Ectodermal cell (in vitro differentiated cells): Measurements from ENCODE around the gene KIFC3.
"Not testable (repeated sequence)": the region's sequence is repeated elsewhere in the genome, so short reads cannot be mapped to it uniquely, and the experiment has no call there.

ENCODE experiments used
- H3K27ac ChIP-seq: 2 replicates; pipeline ENCODE4 v1.7.0; 2013; ENCODE audit warnings: mild to moderate bottlenecking, low read depth, low read length; ENCODE audit not compliant: insufficient read depth, poor library complexity, severe bottlenecking
- H3K27me3 ChIP-seq: 2 replicates; pipeline ENCODE4 v1.7.0; 2013; ENCODE audit warnings: mild to moderate bottlenecking, low read length; ENCODE audit not compliant: insufficient read depth, control insufficient read depth, poor library complexity, severe bottlenecking
- H3K36me3 ChIP-seq: one replicate; pipeline ENCODE4 v1.7.0; 2013; ENCODE audit warnings: low read length; ENCODE audit not compliant: control insufficient read depth, insufficient read depth
- H3K4me1 ChIP-seq: one replicate; pipeline ENCODE4 v1.7.0; 2013; ENCODE audit warnings: low read length; ENCODE audit not compliant: control insufficient read depth, insufficient read depth
- H3K4me3 ChIP-seq: 2 replicates; pipeline ENCODE4 v1.7.0; 2013; ENCODE audit warnings: low read depth, low read length, control low read depth; ENCODE audit not compliant: insufficient read depth
- H3K9me3 ChIP-seq: 2 replicates; pipeline ENCODE4 v1.7.0; 2013; ENCODE audit warnings: mild to moderate bottlenecking, low read length, moderate library complexity; ENCODE audit not compliant: control insufficient read depth
- WGBS, 2 experiments: methylation state at CpG; one replicate each; pipeline ENCODE4 v1.1.7; 2013; ENCODE audit warnings: missing lambda C conversion rate in 2 of 2; 5-methylcytosine and 5-hydroxymethylcytosine counted together

KIFC3 gene

GRCh38 chr16:57747091-57747490, 55.2 kb downstream of the KIFC3 start:
- no peaks in the 10 kb centered on the region for H3K27me3 ChIP-seq
- peaks cover 10% of the 10 kb centered on the region for H3K4me1 ChIP-seq
- H3K4me3 ChIP-seq, result no peak overlapping the region
- 87 to 88% methylated on average over 7 of the region's 7 CpGs for WGBS, 2 experiments
- H3K36me3 ChIP-seq, result peaks cover 4% of the 10 kb centered on the region
- no peaks in the 10 kb centered on the region for H3K9me3 ChIP-seq
- no peak overlapping the region for H3K27ac ChIP-seq

- H3K27me3 ChIP-seq, H3K4me1 ChIP-seq, H3K9me3 ChIP-seq, H3K4me3 ChIP-seq, H3K27ac ChIP-seq, H3K36me3 ChIP-seq: not testable (repeated sequence)
- 88 to 93% methylated on average over 6 to 7 of the region's 7 CpGs for WGBS, 2 experiments
Measured at GRCh38 chr16:57746316-57746715, 56.0 kb downstream of the KIFC3 start.

- Histone ChIP-seq H3K4me3 (no peak overlapping the region), H3K9me3 (no peaks in the 10 kb centered on the region), H3K27ac (no peak overlapping the region), H3K36me3 (peaks cover 4% of the 10 kb centered on the region), H3K4me1 (peaks cover 10% of the 10 kb centered on the region), H3K27me3 (no peaks in the 10 kb centered on the region)
- WGBS, 2 experiments, result 93 to 98% methylated on average over 3 of the region's 3 CpGs
Measured at GRCh38 chr16:57745768-57746167, 56.5 kb downstream of the KIFC3 start.

DNA sequence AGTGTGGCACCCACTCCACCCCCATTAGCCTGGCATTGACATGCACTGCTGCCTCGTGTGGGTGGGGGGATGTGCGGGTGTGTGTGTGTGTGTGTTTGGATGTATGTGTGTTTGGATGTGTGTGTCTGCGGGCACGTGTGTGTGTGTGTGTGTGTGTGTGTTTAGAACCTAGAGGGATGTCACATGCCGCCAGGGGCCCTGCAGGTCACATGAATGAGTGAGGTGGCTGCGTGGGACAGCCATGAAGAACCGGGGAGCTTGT, 57.7 kb downstream of the KIFC3 start:
- Histone ChIP-seq H3K4me3 (no peak overlapping the region), H3K27me3 (no peaks in the 10 kb centered on the region), H3K4me1 (peaks cover 10% of the 10 kb centered on the region), H3K9me3 (no peaks in the 10 kb centered on the region), H3K36me3 (peaks cover 4% of the 10 kb centered on the region), H3K27ac (no peak overlapping the region)
- 86 to 91% methylated on average over 7 of the region's 7 CpGs for WGBS, 2 experiments

- Histone ChIP-seq H3K4me3 (no peak overlapping the region), H3K36me3 (peaks cover 4% of the 10 kb centered on the region), H3K4me1 (peaks cover 10% of the 10 kb centered on the region), H3K27me3 (no peaks in the 10 kb centered on the region), H3K27ac (no peak overlapping the region), H3K9me3 (no peaks in the 10 kb centered on the region)
- WGBS, 2 experiments, result 91% methylated on average over 22 to 23 of the region's 23 CpGs
Measured at GRCh38 chr16:57743886-57744641, 58.2 kb downstream of the KIFC3 start.

DNA sequence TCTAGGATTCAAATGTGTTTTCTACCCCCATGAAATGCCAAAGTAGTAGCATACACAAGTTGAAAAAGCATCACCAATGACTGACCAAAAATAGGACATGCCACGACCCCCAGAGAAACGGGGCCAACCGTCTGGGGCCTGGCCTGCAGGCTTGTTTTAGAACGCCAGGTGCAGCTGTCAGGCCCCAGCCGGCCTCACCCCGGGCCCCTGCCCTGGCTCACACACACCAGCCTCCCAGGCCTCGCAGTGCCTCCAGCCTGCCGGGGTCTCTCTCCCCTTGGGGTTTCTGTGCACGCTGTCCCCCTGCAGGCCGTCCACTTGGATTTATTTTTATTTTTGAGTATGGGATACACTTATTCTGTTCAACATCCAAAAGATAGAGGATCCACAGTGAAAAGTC, 58.8 kb downstream of the KIFC3 start:
- Histone ChIP-seq H3K27ac (peak overlapping the region; percentile 16), H3K4me1 (peaks cover 10% of the 10 kb centered on the region), H3K9me3 (no peaks in the 10 kb centered on the region), H3K4me3 (no peak overlapping the region), H3K27me3 (no peaks in the 10 kb centered on the region), H3K36me3 (peaks cover 4% of the 10 kb centered on the region)
- WGBS, 2 experiments, result 90 to 91% methylated on average over 9 to 10 of the region's 10 CpGs

DNA sequence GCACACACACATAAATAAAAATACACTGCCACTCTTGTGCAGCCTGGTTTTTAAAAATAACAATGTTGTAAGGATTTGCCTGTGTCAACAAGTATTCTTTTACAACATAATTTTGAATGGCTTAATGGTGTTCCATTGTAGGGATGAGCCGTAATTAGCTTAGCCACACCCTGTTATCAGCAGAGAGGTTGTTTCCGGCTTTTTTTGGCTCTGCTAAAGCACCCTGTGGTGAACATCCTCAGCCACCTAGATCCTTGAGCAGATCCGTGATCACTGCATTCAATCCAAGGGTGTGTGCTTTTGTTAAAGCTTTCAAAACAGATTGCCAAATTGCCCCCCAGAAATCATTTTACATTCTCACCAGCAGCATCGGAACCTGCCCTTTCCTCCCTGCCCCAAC, 59.7 kb downstream of the KIFC3 start:
- Histone ChIP-seq H3K36me3 (peaks cover 4% of the 10 kb centered on the region), H3K4me3 (no peak overlapping the region), H3K27ac (no peak overlapping the region), H3K9me3 (no peaks in the 10 kb centered on the region), H3K4me1 (peaks cover 5% of the 10 kb centered on the region), H3K27me3 (no peaks in the 10 kb centered on the region)
- WGBS, 2 experiments, result 82 to 84% methylated on average over 4 of the region's 4 CpGs

DNA sequence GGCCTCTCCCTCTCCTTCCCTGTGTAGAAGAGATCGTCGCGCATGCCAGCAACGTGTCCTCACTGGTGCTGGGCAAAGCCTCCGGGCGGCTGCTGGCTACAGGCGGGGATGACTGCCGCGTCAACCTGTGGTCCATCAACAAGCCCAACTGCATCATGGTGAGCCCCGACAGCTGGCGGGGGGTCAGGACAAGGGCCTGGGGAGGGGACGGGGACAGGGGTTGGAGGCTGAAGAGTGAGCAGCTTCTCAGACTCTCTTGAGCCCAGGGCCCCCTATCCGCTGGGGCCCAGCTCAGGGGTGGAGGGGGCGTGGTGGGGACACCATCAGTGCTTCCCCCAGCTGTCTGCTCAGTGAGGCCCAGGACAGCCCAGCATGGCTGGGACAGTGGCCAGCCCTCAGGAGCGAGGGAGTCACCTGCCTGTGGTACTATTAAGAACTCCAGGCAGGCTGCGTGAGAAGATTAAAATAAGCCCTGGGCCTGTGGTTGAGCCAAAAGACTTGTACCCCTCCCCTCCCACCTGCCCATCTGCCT, 60.6 kb downstream of the KIFC3 start:
- peaks cover 5% of the 10 kb centered on the region for H3K4me1 ChIP-seq
- H3K27ac ChIP-seq, result no peak overlapping the region
- no peak overlapping the region for H3K4me3 ChIP-seq
- no peaks in the 10 kb centered on the region for H3K9me3 ChIP-seq
- H3K36me3 ChIP-seq, result peaks cover 4% of the 10 kb centered on the region
- WGBS, 2 experiments, result 95 to 96% methylated on average over 16 of the region's 16 CpGs
- H3K27me3 ChIP-seq, result no peaks in the 10 kb centered on the region

DNA sequence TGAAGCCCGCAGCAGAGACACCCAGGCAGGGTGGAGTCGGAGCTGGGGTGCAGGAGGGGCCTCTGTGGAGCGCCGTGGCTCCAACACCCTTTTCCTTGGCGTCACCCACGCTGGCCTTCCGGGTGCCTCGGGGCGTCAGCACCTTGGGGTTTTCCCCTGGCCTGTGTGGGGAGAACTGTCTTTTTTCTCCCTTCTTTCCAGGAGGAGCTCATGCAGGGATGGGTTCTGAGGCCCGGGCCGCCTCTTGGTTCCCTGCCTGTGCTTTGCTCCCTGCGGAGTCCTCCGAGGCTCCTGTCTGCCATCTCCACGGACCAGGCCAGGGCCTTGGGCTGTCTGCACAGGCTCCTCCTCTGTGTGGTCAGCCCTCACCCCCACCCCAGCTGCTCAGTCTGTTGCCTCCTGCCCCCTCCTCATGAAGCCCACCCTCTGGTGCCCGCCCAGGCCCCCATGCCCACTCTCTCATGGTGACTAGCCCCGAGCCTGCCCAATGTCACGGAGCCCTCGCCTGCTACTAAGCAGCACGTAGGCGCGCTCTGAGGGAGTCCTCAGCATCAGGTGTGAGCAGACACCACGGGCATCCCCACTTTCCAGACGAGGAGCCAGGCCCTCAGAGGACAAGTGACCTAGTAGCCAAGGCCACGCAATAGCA, 61.7 kb downstream of the KIFC3 start:
- H3K9me3 ChIP-seq, result no peaks in the 10 kb centered on the region
- no peak overlapping the region for H3K4me3 ChIP-seq
- H3K4me1 ChIP-seq, result peaks cover 11% of the 10 kb centered on the region
- H3K36me3 ChIP-seq, result peaks cover 4% of the 10 kb centered on the region
- H3K27ac ChIP-seq, result no peak overlapping the region
- no peaks in the 10 kb centered on the region for H3K27me3 ChIP-seq
- WGBS, 2 experiments, result 94 to 95% methylated on average over 24 of the region's 24 CpGs

DNA sequence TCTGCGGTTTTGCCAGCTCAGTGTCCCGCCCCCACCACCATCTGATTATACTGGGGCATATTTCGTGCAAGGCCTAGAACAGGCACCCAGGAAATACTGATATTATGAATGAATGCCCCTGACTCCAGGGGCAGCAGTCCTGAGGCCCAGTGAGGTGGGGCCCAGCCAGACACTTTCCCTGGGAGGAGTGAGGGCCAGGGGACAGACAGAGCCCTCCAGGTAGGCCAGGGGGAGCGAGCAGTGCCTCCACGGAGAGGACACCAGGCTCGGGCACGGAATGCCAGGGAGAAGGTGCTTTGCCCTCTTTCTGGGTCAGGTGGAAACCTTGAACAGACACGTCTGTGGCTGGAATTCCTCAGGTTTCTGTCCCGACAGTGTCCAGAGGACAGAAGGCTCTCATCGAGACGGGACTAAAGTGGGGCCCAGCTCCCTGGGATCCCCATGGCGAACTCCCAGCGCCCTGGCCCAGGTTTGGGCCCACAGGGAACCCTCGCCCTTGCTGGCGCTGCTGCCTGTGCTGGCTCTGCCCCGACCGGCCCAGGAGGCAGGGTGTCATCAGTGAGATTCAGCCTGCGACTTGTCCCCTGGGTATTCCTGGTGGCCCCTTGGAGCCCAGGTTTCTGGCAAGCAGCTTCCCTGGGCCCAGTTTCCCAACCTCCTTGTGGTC, 62.4 kb downstream of the KIFC3 start:
- Histone ChIP-seq H3K36me3 (peaks cover 2% of the 10 kb centered on the region), H3K9me3 (no peaks in the 10 kb centered on the region), H3K27ac (no peak overlapping the region), H3K27me3 (no peaks in the 10 kb centered on the region), H3K4me1 (peaks cover 11% of the 10 kb centered on the region), H3K4me3 (no peak overlapping the region)
- WGBS, 2 experiments, result 93 to 95% methylated on average over 18 of the region's 18 CpGs
